Measurements from ENCODE around the gene AMTN.

GRCh38 chr4:70511365-70511764, 7.0 kb upstream of the AMTN start:
- no peak for TF ChIP-seq EZH2 (IDR thresholded peaks at IDR 0.05; ENCODE audit: insufficient read depth, poor library complexity, severe bottlenecking)
- no peak for TF ChIP-seq EZH2phosphoT487 (IDR thresholded peaks at IDR 0.05; ENCODE audit: insufficient read depth, low read depth)
